OCI-LY3 (cell line): ENCODE data around the gene OTOP2.

Experiments used
- CTCF ChIP-seq: fragments of 200-600, 300-600 bp; sonication (generic); IDR thresholded peaks from 2 replicates; pipeline ENCODE4 v1.5.1; 2014; ENCODE audit warnings: antibody characterized with exemption, low read length, low read depth
- EZH2phosphoT487 ChIP-seq: fragments of 200-600 bp; shearing (Covaris generic); IDR thresholded peaks from 2 replicates; pipeline ENCODE4 v1.6.1; 2018; ENCODE audit warnings: antibody characterized with exemption, mixed run types, low read depth

- TF ChIP-seq CTCF (no peak), EZH2phosphoT487 (no peak)
These were observed 17.2 kb downstream of the OTOP2 start for GRCh38 chr17:74941128-74941725.
